Loucy (cell line): ENCODE results near the gene PARP1.

Experiments used
- H2AFZ ChIP-seq: fragments of 200-600 bp; sonication (generic); 2 replicates; pipeline ENCODE4 v1.6.0; 2016; ENCODE audit warnings: antibody characterized with exemption, mild to moderate bottlenecking, low read length, moderate library complexity
- H3F3A ChIP-seq: fragments of 200-600 bp; 2 replicates; pipeline ENCODE4 v1.6.0; 2016; ENCODE audit warnings: antibody characterized with exemption, low read depth, mild to moderate bottlenecking
- H3K27me3 ChIP-seq: fragments of 200-600 bp; sonication (generic); 2 replicates; pipeline ENCODE4 v1.6.1; 2014; ENCODE audit warnings: low read length, mild to moderate bottlenecking; ENCODE audit not compliant: insufficient read depth, poor library complexity, severe bottlenecking
- H3K36me3 ChIP-seq: fragments of 200-600 bp; sonication (generic); 2 replicates; pipeline ENCODE4 v1.6.1; 2016; ENCODE audit warnings: low read length; ENCODE audit not compliant: insufficient read depth
- H3K4me1 ChIP-seq: fragments of 200-600 bp; sonication (generic); 2 replicates; pipeline ENCODE4 v1.5.1; 2014; ENCODE audit warnings: low read length, mild to moderate bottlenecking; ENCODE audit not compliant: insufficient read depth, poor library complexity, severe bottlenecking
- H3K4me2 ChIP-seq: fragments of 200-600 bp; sonication (generic); 2 replicates; pipeline ENCODE4 v1.6.0; 2014; ENCODE audit warnings: antibody characterized with exemption, low read length, low read depth, mild to moderate bottlenecking; ENCODE audit not compliant: poor library complexity, severe bottlenecking
- H3K4me3 ChIP-seq: fragments of 200-600 bp; sonication (generic); 2 replicates; pipeline ENCODE4 v1.5.1; 2014; ENCODE audit warnings: low read length, mild to moderate bottlenecking, mixed read lengths; ENCODE audit not compliant: poor library complexity, severe bottlenecking
- H3K79me2 ChIP-seq: fragments of 200-600 bp; sonication (generic); 2 replicates; pipeline ENCODE4 v1.6.1; 2014; ENCODE audit warnings: low read length; ENCODE audit not compliant: insufficient read depth
- H3K9ac ChIP-seq: fragments of 200-600 bp; sonication (generic); 2 replicates; pipeline ENCODE4 v1.6.0; 2014; ENCODE audit warnings: mild to moderate bottlenecking, low read depth, low read length, moderate library complexity; ENCODE audit not compliant: poor library complexity, severe bottlenecking
- H3K9me2 ChIP-seq: fragments of 200-600 bp; sonication (generic); replicated peaks from 2 replicates; pipeline ENCODE4 v1.6.1; 2016; ENCODE audit warnings: low read depth, low read length, mixed read lengths
- H3K9me3 ChIP-seq: fragments of 200-600 bp; sonication (generic); 2 replicates; pipeline ENCODE4 v1.6.1; 2014; ENCODE audit warnings: mild to moderate bottlenecking, antibody characterized with exemption, low read length, low read depth; ENCODE audit not compliant: insufficient read depth
- H4K20me1 ChIP-seq: fragments of 200-600 bp; sonication (generic); 2 replicates; pipeline ENCODE4 v1.6.0; 2014; ENCODE audit warnings: antibody characterized with exemption, low read length, mild to moderate bottlenecking; ENCODE audit not compliant: insufficient read depth, poor library complexity, severe bottlenecking
- EZH2phosphoT487 ChIP-seq: fragments of 200-600 bp; IDR thresholded peaks from 2 replicates; pipeline ENCODE4 v1.6.1; 2018; ENCODE audit warnings: antibody characterized with exemption, mild to moderate bottlenecking, moderate library complexity, borderline replicate concordance
- TF ChIP-seq, protein P1 (sequence below): fragments of 200-600 bp; sonication (generic); conservative IDR thresholded peaks from 2 replicates; pipeline ENCODE4 v1.5.1; 2014; ENCODE audit warnings: mild to moderate bottlenecking, antibody characterized with exemption, low read length

Gene PARP1

DNA sequence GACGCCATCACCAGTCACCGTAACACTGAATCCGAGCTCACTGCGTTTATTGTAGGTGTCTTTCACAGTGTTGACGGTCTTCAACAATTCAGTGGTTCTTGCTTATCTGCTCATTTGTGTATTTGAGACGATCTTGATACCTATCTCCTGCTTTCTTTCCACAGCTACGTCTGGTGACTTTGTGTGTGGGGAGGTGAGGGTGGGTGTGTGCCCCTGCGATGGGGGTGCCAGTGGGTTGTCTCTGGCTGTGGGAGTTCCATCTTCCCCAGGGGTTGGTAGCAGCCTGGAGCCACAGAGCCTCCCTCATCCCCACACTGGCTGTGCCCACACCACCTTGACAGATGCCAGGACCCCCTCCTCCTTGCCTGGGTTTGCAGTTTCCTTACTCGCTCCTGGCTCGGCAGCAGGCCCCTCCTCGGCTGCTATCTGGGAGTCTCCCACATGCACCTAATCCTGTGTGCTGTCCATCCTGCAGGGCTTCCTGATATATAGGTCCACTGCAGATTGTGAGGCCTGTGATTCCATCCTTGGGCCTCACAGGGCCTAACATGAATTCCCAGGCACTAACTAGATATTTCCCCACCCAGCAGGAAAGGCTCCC lies 6.3 kb upstream of the PARP1 start:
- no peaks in the 10 kb centered on the region for H3K36me3 ChIP-seq

DNA sequence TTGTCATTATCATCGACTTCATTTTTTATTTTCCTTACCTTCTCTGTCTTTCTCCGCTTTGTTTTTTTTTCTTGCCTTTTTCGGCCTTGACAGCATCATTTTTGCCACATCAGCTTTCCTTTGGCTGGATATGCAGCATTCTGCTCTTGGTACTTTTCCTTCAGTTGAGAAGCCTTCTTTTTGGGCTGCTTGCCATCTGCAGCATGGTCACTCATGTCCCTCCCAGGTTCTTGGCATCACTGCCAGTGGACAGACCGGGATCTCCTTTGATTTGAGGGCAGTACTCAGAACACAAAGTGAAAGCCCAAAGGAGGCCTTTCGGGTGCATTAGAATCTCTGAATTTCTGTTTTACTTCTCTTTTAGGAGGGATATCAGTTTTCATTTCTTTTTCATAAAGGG lies 3.7 kb upstream of the PARP1 start:
- Histone ChIP-seq H3K27me3 (no peaks in the 10 kb centered on the region), H3K4me3 (no peak overlapping the region), H4K20me1 (peaks cover 10% of the 10 kb centered on the region), H3K9me2 (no peaks in the 10 kb centered on the region), H3K36me3 (no peaks in the 10 kb centered on the region), H3K4me1 (peaks cover 4% of the 10 kb centered on the region), H3K79me2 (peaks cover 9% of the 10 kb centered on the region), H3K4me2 (no peak overlapping the region), H3F3A (no peaks in the 10 kb centered on the region), H2AFZ (no peak overlapping the region), H3K9me3 (no peaks in the 10 kb centered on the region), H3K9ac (no peak overlapping the region)
- no peak for TF ChIP-seq EZH2phosphoT487
- TF ChIP-seq, protein P1, sequence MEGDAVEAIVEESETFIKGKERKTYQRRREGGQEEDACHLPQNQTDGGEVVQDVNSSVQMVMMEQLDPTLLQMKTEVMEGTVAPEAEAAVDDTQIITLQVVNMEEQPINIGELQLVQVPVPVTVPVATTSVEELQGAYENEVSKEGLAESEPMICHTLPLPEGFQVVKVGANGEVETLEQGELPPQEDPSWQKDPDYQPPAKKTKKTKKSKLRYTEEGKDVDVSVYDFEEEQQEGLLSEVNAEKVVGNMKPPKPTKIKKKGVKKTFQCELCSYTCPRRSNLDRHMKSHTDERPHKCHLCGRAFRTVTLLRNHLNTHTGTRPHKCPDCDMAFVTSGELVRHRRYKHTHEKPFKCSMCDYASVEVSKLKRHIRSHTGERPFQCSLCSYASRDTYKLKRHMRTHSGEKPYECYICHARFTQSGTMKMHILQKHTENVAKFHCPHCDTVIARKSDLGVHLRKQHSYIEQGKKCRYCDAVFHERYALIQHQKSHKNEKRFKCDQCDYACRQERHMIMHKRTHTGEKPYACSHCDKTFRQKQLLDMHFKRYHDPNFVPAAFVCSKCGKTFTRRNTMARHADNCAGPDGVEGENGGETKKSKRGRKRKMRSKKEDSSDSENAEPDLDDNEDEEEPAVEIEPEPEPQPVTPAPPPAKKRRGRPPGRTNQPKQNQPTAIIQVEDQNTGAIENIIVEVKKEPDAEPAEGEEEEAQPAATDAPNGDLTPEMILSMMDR, result no peak

More for the DNA sequence above, 6.3 kb upstream of the PARP1 start:
- no peaks in the 10 kb centered on the region for H3K4me1 ChIP-seq
- H3K27me3 ChIP-seq, result no peaks in the 10 kb centered on the region
- no peaks in the 10 kb centered on the region for H3K9me2 ChIP-seq
- no peaks in the 10 kb centered on the region for H3F3A ChIP-seq
- H4K20me1 ChIP-seq, result no peaks in the 10 kb centered on the region
- H3K9me3 ChIP-seq, result no peaks in the 10 kb centered on the region
- H3K4me2 ChIP-seq, result no peak overlapping the region
- H2AFZ ChIP-seq, result no peak overlapping the region
- no peak overlapping the region for H3K9ac ChIP-seq
- no peak overlapping the region for H3K4me3 ChIP-seq
- TF ChIP-seq, protein P1, result no peak
- TF ChIP-seq EZH2phosphoT487, result no peak
- H3K79me2 ChIP-seq, result no peaks in the 10 kb centered on the region

DNA sequence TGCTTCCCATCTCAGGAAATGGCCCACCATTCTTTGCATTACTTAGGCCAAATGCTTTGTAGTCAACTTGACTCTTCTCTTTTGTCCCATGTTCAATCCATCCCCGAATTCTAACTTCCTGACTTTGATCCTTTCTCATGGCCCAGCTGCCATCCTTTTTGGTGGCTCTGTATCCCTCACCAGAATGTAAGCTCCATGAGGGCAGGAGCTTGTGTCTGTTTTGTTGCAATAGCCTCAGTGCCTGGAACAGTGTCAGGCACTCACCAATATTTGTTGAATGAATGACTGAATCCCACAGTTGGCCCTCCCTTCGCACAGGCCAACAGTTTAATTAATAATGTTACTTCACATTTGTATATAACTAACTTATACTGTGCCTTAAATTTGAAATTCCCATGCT lies 3.1 kb upstream of the PARP1 start:
- Histone ChIP-seq H3K9ac (no peak overlapping the region), H3K79me2 (peaks cover 15% of the 10 kb centered on the region), H3K36me3 (no peaks in the 10 kb centered on the region), H3F3A (no peaks in the 10 kb centered on the region), H3K4me1 (peaks cover 10% of the 10 kb centered on the region), H3K4me2 (no peak overlapping the region), H3K27me3 (no peaks in the 10 kb centered on the region), H3K9me3 (no peaks in the 10 kb centered on the region), H2AFZ (no peak overlapping the region), H3K9me2 (no peaks in the 10 kb centered on the region), H3K4me3 (no peak overlapping the region), H4K20me1 (peaks cover 17% of the 10 kb centered on the region)
- TF ChIP-seq, protein P1, result no peak
- no peak for TF ChIP-seq EZH2phosphoT487
